ENCODE data around the gene ZNF423. TPM values are rescaled to one million over a fixed set of nuclear protein-coding genes. Genes with fewer than 3 reads are reported as not detected.

Gene ZNF423
- total and polyA plus RNA-seq, 2 of the 13 experiments (the other 11 are each of a cell fraction or from before 2014, with no cell fraction given) = 0.07 to 0.31 TPM

GRCh38 chr16:49482690-49483089 is 373.2 kb downstream of the ZNF423 start:
- H3K79me2 ChIP-seq (ENCODE audit: insufficient read depth, low read length) = no peaks in the 10 kb centered on the region
- FAIRE-seq = no peak
- no peak overlapping the region for H3K4me2 ChIP-seq (ENCODE audit: low read depth, low read length)
- CTCF ChIA-PET (ENCODE audit: low intra/inter-chr PET ratio, low total read pairs) = no interaction called here
- no peak for DNase-seq (ENCODE audit: low spot score)
- no peaks in the 10 kb centered on the region; a peak in 1 of 5 replicates for H3K27me3 ChIP-seq (ENCODE audit: control insufficient read depth in 1 of 2, insufficient read depth in 2 of 2, low read length in 2 of 2)
- no peaks in the 10 kb centered on the region for H4K20me1 ChIP-seq (ENCODE audit: insufficient read depth, low read length)
- POLR2A ChIA-PET = no interaction called here
- no peak overlapping the region for H3K9ac ChIP-seq (ENCODE audit: insufficient read depth, low read depth, low read length)
- no peak overlapping the region for H2AFZ ChIP-seq (ENCODE audit: low read length)
- H3K4me3 ChIP-seq (replicated peaks in 1 of 3; ENCODE audit: insufficient read depth in 1 of 3, low read depth in 2 of 3, low read length in 3 of 3) = no peak overlapping the region
- BruUV-seq (replicated peaks) = no TSS peak
- H3K27ac ChIP-seq (ENCODE audit: extremely low read length, insufficient read depth, low read length) = no peak overlapping the region
- no peak for ATAC-seq
- no peaks in the 10 kb centered on the region for H3K36me3 ChIP-seq (replicated peaks in 1 of 2; ENCODE audit: control insufficient read depth in 1 of 2, insufficient read depth in 2 of 2, low read length in 2 of 2)
- no peaks in the 10 kb centered on the region for H3K4me1 ChIP-seq (ENCODE audit: insufficient read depth, low read length)
- intact Hi-C loops (cut with micrococcal nuclease; ENCODE audit: unreplicated experiment) (no loop called here), in situ Hi-C loops (cut with HindIII; ENCODE audit: extremely low pct_ligation_motif_present, low pct_unique_long_range_greater_than_20kb) (no loop called here)
- 14% methylated on average over 8 of the region's 8 CpGs for WGBS (ENCODE audit: low lambda C conversion rate)
- no peaks in the 10 kb centered on the region for H3K9me3 ChIP-seq (ENCODE audit: low read length)
- no peak for TF ChIP-seq AKNA (CRISPR knock-in tag; IDR thresholded peaks at IDR 0.05; ENCODE audit: borderline replicate concordance)
- no peak for TF ChIP-seq ETV6 (CRISPR knock-in tag; conservative IDR thresholded peaks at IDR 0.05)
- TF ChIP-seq ARHGAP35 (CRISPR knock-in tag; IDR thresholded peaks at IDR 0.05; ENCODE audit: borderline replicate concordance) = no peak
- no peak for TF ChIP-seq ZHX2 (IDR thresholded peaks at IDR 0.05; ENCODE audit: low read depth)
- no peak for TF ChIP-seq ZHX2 (CRISPR knock-in tag; IDR thresholded peaks at IDR 0.05; ENCODE audit: borderline replicate concordance)
- TF ChIP-seq SMAD9 (CRISPR knock-in tag; IDR thresholded peaks at IDR 0.05) = no peak
- no peak for TF ChIP-seq DR1 (CRISPR knock-in tag; IDR thresholded peaks at IDR 0.05)
- no peak for TF ChIP-seq ZSCAN5A (CRISPR knock-in tag; IDR thresholded peaks at IDR 0.05; ENCODE audit: borderline replicate concordance)
- no peak for TF ChIP-seq NR2C2 (CRISPR knock-in tag; IDR thresholded peaks at IDR 0.05; ENCODE audit: borderline replicate concordance)
- TF ChIP-seq JDP2 (CRISPR knock-in tag; IDR thresholded peaks at IDR 0.05; ENCODE audit: borderline replicate concordance) = no peak
- no peak for TF ChIP-seq HOXA5 (CRISPR knock-in tag; IDR thresholded peaks at IDR 0.05)
- no peak for TF ChIP-seq NR0B2 (CRISPR knock-in tag; IDR thresholded peaks at IDR 0.05)
- no peak for TF ChIP-seq ZSCAN9 (CRISPR knock-in tag; IDR thresholded peaks at IDR 0.05; ENCODE audit: borderline replicate concordance)

Data from HepG2 (cell line).